NCI-H1417 (cell line): ENCODE measurements around the gene MMP3.

ENCODE experiments used
- DNase-seq, 3 experiments: peaks; one replicate each; lab custom pipeline; 2025; lab: John Stamatoyannopoulos, UW

MMP3 gene

DNA sequence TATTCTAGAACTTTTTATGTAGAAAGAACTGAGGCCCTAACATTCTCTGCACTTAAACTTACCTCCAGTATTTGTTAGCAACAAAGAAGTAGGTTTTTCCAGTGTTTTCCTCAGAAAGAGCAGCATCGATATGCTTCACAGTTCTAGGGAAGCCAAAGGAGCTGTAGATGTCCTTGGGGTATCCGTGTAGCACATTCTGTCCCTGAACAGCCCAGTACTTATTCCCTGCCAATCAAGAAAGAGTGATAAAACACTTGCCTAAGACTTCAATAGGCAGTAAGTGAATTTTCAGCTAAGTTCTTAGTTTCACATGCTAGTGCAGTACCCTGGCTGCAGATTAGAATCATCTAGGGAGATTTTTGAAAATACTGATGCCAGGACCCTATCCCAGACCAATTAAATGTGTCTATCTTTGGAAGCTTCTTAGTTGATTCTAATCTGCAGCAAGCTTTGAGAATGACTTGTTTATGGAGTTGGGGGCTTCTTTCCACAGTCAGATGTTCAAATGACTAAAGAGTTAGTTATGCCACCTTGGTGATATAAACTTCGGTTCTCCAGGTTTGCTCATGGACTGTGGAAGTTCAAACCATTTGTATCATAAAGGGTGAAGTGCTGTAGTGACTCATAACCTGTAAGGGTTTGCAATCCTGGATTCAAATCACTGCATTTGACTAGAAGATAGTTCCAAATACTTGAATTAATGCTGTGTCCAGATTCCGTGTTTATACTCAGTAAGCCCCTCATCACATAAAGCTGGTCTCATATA is 52.0 kb downstream of the MMP3 start:
- no peak for DNase-seq

DNA sequence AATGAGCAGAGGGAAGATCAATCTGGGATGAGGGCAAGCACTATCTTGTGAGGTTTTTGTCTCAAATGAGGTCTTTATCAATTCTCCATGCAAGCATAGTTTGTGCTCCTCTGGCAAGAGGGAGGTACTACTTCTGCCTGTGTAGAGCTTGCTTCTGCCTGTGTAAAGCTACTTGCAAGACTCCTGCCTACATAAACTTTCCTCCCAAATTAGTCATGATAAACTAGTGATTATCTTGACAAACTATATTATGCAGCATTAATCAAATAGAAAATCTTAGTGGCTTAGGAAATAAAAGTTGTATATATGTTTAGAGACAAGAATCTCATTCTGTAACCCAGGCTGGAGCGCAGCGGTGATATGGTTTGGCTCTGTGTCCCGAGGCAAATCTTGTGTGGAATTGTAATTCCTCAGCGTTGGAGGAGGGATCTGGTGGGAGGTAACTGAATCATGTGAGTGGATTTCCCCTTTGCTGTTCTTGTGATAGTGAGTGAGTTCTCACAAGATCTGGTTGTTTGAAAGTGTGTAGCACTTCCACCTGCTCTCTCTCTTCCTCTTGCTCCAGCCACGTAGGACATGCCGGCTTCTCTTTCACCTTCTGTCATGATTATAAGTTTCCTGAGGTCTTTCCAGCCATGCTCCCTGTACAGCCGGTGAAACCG is 54.9 kb downstream of the MMP3 start:
- no peak for DNase-seq
